ENCODE results near the gene MISP. TPM values are rescaled to one million over a fixed set of nuclear protein-coding genes. Genes with fewer than 3 reads are reported as not detected.

The MISP gene
- total and polyA plus RNA-seq, 4 donors = 14.9 to 23.7 (median 22.1) TPM

GRCh38 chr19:703651-704446, 47.1 kb upstream of the MISP start:
- Histone ChIP-seq H3K4me1 (ENCODE audit: control insufficient read depth in 5 of 5, insufficient read depth in 5 of 5, low read length in 5 of 5) (peaks cover 0 to 5% (median 0%) of the 10 kb centered on the region in 5 donors), H3K27ac (ENCODE audit: low read depth in 1 of 2, low read length in 1 of 2) (no peak overlapping the region), H3K9me3 (ENCODE audit: control insufficient read depth in 4 of 4, insufficient read depth in 3 of 4, low read length in 3 of 4) (peaks cover 0 to 3% (median 0%) of the 10 kb centered on the region in 4 donors), H3K36me3 (ENCODE audit: control insufficient read depth in 4 of 4, insufficient read depth in 4 of 4, low read length in 4 of 4) (no peaks in the 10 kb centered on the region), H3K9ac (ENCODE audit: insufficient read depth in 1 of 2, low read length in 2 of 2) (no peak overlapping the region), H3K4me3 (no peak overlapping the region), H3K27me3 (ENCODE audit: control insufficient read depth in 3 of 3, insufficient read depth in 3 of 3, low read length in 2 of 3) (peaks cover 0 to 6% (median 0%) of the 10 kb centered on the region in 3 donors)
- WGBS, 2 donors = 4 to 5% methylated on average over 38 to 50 of the region's 50 CpGs
- ATAC-seq (ENCODE audit: insufficient read depth, low FRiP score) (peak; percentile 79), DNase-seq (peak in 2 of 3 donors; percentile 51 to 68)
- TF ChIP-seq CTCF (IDR thresholded peaks at IDR 0.05; ENCODE audit: control extremely low read depth, extremely low read depth) = no peak

- Histone ChIP-seq H3K4me3 (no peak overlapping the region), H3K27ac (ENCODE audit: low read depth in 1 of 2, low read length in 1 of 2) (no peak overlapping the region), H3K9me3 (ENCODE audit: control insufficient read depth in 4 of 4, insufficient read depth in 3 of 4, low read length in 3 of 4) (peaks cover 0 to 3% (median 0%) of the 10 kb centered on the region in 4 donors), H3K27me3 (ENCODE audit: control insufficient read depth in 3 of 3, insufficient read depth in 3 of 3, low read length in 2 of 3) (peaks cover 0 to 6% (median 0%) of the 10 kb centered on the region in 3 donors), H3K9ac (ENCODE audit: insufficient read depth in 1 of 2, low read length in 2 of 2) (no peak overlapping the region), H3K4me1 (ENCODE audit: control insufficient read depth in 5 of 5, insufficient read depth in 5 of 5, low read length in 5 of 5) (peaks cover 0 to 6% (median 0%) of the 10 kb centered on the region in 5 donors), H3K36me3 (ENCODE audit: control insufficient read depth in 4 of 4, insufficient read depth in 4 of 4, low read length in 4 of 4) (no peaks in the 10 kb centered on the region)
- DNase-seq (no peak), ATAC-seq (ENCODE audit: insufficient read depth, low FRiP score) (no peak)
- WGBS, 2 donors = 17 to 25% methylated on average over 14 of the region's 14 CpGs
- TF ChIP-seq CTCF (IDR thresholded peaks at IDR 0.05; ENCODE audit: control extremely low read depth, extremely low read depth) = no peak
Measured at GRCh38 chr19:704447-704741, 46.5 kb upstream of the MISP start.

- peak within 1 kb of the TSS; percentile 79 to 80 for H3K27ac ChIP-seq (ENCODE audit: low read depth in 1 of 2, low read length in 1 of 2)
- DNase-seq (peak; percentile 45 to 69 (median 62)), ATAC-seq (ENCODE audit: insufficient read depth, low FRiP score) (no peak)
- no peak within 1 kb of the TSS for H3K9ac ChIP-seq (ENCODE audit: insufficient read depth in 1 of 2, low read length in 2 of 2)
- H3K9me3 ChIP-seq (ENCODE audit: control insufficient read depth in 4 of 4, insufficient read depth in 3 of 4, low read length in 3 of 4) = peaks cover 0 to 3% (median 0%) of the 10 kb centered on the region in 4 donors
- peaks cover 0 to 10% (median 0%) of the 10 kb centered on the region in 5 donors for H3K4me1 ChIP-seq (ENCODE audit: control insufficient read depth in 5 of 5, insufficient read depth in 5 of 5, low read length in 5 of 5)
- H3K4me3 ChIP-seq = peak within 1 kb of the TSS; percentile 63
- peaks cover 0 to 3% (median 0%) of the 10 kb centered on the region in 3 donors for H3K27me3 ChIP-seq (ENCODE audit: control insufficient read depth in 3 of 3, insufficient read depth in 3 of 3, low read length in 2 of 3)
- no peak for TF ChIP-seq CTCF (IDR thresholded peaks at IDR 0.05; ENCODE audit: control extremely low read depth, extremely low read depth)
- WGBS, 2 donors = 10 to 23% methylated on average over 41 to 83 of the region's 93 CpGs
- H3K36me3 ChIP-seq (ENCODE audit: control insufficient read depth in 4 of 4, insufficient read depth in 4 of 4, low read length in 4 of 4) = no peaks in the 10 kb centered on the region
Measured at GRCh38 chr19:708154-709143, 42.5 kb upstream of the MISP start, which contains the start of gene PALM. Gene PALM, plus strand, starts transcription at chr19:708935. Its CDS starts 212 bp downstream, at chr19:709147.
